ENCODE data around the gene CHORDC1.
A peak's percentile ranks its signal among the peaks of the same experiment; 100 is the strongest.

DNA sequence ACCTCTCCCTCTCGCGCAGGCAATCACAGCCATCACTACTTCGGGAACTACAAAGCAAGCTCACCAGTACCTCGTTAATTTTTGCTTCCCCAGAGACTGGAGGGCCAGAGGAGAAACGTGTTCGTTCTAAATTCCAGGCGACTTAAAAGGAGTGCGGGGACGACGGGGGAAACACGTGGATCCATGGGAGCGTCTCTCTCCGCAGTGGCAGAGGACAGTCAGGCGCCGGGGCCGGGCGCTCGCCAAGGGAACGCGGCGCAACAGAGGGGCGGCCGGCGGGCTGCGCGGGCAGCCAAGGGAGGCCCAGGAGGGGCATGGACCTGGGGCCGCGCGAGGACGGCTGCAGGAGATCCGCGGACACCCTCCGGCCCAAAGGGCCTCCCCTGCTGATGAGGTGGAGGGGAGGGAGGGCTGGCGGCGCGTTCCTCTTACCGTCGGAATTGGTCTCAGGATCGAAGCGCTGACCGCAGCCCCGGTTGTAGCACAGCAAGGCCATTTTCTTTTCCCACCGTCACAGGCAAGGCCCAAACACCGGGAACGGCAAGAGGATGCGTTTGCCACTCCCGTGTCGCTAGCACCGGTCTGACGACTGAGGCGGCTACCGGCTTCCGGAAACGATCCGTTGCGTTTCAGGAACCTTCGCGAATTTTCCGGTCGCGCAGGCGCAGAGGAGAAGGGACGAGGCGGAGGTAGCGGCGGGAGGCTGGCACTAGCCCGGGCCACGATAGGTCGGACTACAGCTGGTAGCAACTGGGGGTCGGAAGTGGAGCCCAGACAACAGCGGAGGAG, at the start of gene CHORDC1:
- TF ChIP-seq CTCF (IDR thresholded peaks at IDR 0.05; ENCODE audit: extremely low read depth in 1 of 2, insufficient read depth in 1 of 2, low read depth in 1 of 2, low read length in 2 of 2) (no peak), POLR2A (IDR thresholded peaks at IDR 0.05; ENCODE audit: low read depth, low read length) (peak; percentile 80), GATA2 (IDR thresholded peaks at IDR 0.05; ENCODE audit: insufficient read depth, insufficient read length, low read depth, low read length) (no peak), POLR2AphosphoS5 (IDR thresholded peaks at IDR 0.05; ENCODE audit: insufficient read depth, low read depth, low read length) (peak; percentile 88), MYC (IDR thresholded peaks at IDR 0.05; ENCODE audit: low read depth, low read length) (no peak), EZH2 (IDR thresholded peaks at IDR 0.05; ENCODE audit: borderline replicate concordance, low read depth, low read length, severe bottlenecking) (no peak), MAX (IDR thresholded peaks at IDR 0.05; ENCODE audit: insufficient read depth, insufficient read length) (peak; percentile 53)

All from endothelial cell of umbilical vein (primary cell).